Cardiac fibroblast (primary cell): Measurements from ENCODE around the gene RBMS3.

Experiments
- DNase-seq, 2 donors: peaks; one replicate each; pipeline versions ENCODE4 v3.0.0 to v3.0.0-alpha.2; 2010; ENCODE audit warnings: low read depth in 2 of 2
- H3K4me3 ChIP-seq, 2 donors: replicated peaks in 1 of 2; 1 replicate in 1 of 2; 2 replicates in 1 of 2; pipeline ENCODE4 v1.5.1; 2011; ENCODE audit warnings: low read depth in 2 of 2, low read length in 2 of 2, mild to moderate bottlenecking in 2 of 2, moderate library complexity in 1 of 2
- TF ChIP-seq, protein P1 (sequence below): IDR thresholded peaks from one replicate; pipeline ENCODE4 v1.5.1; 2011; ENCODE audit warnings: low read depth, mild to moderate bottlenecking, low read length, inconsistent platforms

The RBMS3 gene

DNA sequence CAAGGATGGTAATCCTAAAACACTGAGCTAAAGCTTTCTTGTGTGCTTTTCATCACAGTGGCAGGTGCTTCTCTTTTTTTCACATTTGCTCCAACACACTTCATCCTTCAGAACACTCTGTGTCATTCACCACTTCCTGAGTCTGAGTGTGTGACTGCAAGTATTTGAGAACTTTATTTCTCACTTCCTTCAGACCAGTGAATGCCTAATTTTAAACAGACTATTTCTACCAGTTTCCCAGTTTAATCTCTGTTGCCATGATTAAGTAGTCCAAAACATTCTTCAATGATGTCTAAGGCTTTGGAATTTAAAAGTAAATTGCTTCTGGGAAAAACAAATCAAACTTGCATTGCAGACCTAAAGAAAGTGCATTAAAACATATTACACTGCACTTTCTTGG lies 541.2 kb downstream of the RBMS3 start:
- DNase-seq = peak; percentile 33 to 52
- TF ChIP-seq, protein P1, sequence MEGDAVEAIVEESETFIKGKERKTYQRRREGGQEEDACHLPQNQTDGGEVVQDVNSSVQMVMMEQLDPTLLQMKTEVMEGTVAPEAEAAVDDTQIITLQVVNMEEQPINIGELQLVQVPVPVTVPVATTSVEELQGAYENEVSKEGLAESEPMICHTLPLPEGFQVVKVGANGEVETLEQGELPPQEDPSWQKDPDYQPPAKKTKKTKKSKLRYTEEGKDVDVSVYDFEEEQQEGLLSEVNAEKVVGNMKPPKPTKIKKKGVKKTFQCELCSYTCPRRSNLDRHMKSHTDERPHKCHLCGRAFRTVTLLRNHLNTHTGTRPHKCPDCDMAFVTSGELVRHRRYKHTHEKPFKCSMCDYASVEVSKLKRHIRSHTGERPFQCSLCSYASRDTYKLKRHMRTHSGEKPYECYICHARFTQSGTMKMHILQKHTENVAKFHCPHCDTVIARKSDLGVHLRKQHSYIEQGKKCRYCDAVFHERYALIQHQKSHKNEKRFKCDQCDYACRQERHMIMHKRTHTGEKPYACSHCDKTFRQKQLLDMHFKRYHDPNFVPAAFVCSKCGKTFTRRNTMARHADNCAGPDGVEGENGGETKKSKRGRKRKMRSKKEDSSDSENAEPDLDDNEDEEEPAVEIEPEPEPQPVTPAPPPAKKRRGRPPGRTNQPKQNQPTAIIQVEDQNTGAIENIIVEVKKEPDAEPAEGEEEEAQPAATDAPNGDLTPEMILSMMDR = no peak
- no peak overlapping the region for H3K4me3 ChIP-seq

DNA sequence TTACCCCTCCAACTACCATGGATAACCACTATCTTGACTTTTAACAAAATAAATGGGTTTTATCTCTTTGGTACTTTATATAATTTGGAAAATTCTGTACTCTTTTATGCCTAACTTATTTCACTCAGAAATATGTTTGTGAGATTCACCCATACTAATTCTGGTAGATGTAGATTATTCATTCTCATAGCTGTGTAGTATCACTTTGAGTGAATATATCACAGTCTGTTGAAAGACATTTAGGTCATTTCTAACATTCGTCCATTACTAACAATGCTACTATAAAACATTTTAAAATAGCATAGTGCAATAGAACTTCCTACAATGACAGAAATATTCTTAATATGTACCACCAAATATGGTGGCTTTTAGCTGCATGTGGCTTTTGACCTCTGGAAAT lies 542.4 kb downstream of the RBMS3 start:
- no peak for DNase-seq
- TF ChIP-seq, protein P1 = no peak
- no peak overlapping the region for H3K4me3 ChIP-seq

DNA sequence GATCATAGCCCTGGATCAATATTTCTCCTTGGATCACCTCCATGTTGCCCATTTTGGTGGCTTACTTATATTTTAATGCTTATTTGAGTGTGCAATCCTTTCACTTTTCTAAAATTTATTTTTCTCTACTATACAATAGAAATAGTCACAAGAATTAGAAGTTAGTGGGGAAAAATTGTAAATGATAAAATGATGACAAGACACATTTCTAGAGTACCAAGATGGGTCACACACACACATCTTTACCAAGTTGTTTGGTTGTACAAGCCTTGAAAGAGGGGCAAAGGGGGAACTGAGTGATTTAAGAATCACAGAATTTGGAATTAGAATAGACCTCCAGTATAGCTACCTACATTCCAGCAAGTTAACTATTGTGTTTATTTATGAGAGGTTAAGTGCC lies 545.8 kb downstream of the RBMS3 start:
- TF ChIP-seq, protein P1 = no peak
- no peak for DNase-seq
- no peak overlapping the region for H3K4me3 ChIP-seq

DNA sequence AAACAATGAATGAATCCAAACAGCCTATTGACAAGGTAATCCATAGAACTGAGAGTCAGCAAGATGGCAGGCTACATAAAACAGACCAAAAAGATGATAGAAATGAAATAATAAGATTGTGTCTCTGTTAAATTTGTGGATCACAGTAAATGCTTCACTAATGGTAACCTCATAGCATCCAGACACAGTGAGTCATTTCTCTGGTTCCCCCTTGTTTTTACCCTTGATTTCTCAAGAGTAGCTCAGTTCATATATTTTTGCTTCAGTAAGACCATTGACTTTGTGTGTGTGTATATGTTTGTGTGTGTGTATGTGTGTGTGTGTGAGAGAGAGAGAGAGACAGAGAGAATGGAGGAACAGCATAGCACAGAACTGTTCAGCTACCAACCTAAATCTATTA lies 546.9 kb downstream of the RBMS3 start:
- TF ChIP-seq, protein P1 = no peak
- peak; percentile 21 to 39 for DNase-seq
- H3K4me3 ChIP-seq = no peak overlapping the region

DNA sequence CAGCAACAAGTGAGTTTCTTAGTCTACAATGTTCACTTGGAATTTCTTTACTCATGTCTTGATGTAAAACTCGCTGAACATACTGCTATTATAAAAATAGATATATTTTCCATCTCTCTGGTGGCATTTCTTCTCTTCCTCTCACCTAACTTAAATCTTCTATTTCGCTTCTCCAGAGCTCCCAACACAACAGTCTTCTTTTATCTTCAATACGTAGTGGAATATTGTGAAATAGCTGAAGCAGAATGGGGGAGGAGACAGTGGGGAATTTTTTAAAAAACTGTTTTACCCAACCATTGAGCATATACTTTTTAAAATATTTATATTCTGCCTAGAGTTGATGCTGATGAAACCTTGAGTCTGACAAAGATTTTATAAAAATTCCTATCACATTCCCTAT lies 548.5 kb downstream of the RBMS3 start:
- DNase-seq = peak in 1 of 2 donors; percentile 15
- H3K4me3 ChIP-seq = no peak overlapping the region
- TF ChIP-seq, protein P1 = no peak

DNA sequence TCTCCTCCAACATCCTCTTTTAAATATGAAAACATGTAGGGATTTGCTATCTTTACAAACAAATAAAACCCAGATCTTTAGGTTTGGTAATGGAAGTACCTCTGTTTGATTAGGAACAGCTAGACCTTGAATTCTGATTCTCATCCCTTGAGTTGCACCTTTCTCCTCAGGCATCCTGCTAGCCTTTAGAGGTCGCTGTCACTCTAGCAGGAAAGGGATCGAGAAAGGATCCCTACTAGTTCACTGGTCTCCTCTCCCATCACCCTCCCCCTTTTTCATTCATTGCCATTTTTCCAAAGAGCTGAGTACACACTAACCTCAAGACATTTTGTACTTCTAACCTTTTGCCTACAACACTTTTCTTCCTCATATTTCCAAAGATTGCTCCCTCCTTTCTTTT lies 569.8 kb downstream of the RBMS3 start:
- H3K4me3 ChIP-seq = no peak overlapping the region
- TF ChIP-seq, protein P1 = no peak
- no peak for DNase-seq

DNA sequence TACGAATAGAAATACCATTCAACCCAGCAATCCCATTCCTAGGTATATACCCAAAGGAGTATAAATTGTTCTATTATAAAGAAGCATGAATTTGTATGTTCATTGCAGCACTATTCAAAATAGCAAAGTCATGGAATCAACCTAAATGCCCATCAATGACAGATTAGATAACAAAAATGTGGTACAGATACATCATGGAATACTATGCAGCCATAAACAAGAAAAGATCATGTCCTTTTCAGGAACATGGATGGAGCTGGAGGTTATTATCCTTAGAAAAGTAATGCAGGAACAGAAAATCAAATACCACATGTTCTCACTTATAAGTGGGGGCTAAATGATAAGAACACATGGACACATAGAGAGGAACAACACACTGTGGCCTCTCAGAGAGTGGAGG lies 571.9 kb downstream of the RBMS3 start:
- no peak for DNase-seq
- H3K4me3 ChIP-seq = no peak overlapping the region
- TF ChIP-seq, protein P1 = no peak
